GM10266 (cell line): ENCODE results near the gene EVPLL.
"Not testable (repeated sequence)": the region's sequence is repeated elsewhere in the genome, so short reads cannot be mapped to it uniquely, and the experiment has no call there.

Experiments used
- DNase-seq: peaks from one replicate; pipeline ENCODE4 v3.0.0; 2012; ENCODE audit errors: extremely low spot score
- TF ChIP-seq, protein P1 (sequence below): IDR thresholded peaks from 2 replicates; pipeline ENCODE4 v1.5.1; 2012; ENCODE audit warnings: mild to moderate bottlenecking, low read depth; ENCODE audit not compliant: control insufficient read depth, insufficient read depth; ENCODE audit errors: missing control alignments

The EVPLL gene

DNA sequence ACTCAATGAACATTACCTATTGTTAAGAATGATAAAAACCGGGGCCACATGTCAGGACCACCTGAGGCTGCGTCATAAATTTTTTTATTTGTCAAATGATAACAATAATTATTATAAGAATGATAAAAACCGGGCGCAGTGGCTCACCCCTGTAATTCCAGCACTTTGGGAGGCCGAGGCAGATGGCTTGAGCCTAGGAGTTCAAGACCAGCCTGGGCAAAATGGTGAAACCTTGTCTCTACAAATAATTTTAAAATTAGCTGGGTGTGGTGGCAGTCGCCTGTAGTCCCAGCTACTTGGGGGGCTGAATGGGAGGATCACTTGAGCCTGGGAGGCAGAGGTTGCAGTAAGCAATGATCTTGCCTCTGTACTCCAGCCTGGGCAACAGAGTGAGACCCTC, 13.4 kb upstream of the EVPLL start:
- TF ChIP-seq, protein P1, sequence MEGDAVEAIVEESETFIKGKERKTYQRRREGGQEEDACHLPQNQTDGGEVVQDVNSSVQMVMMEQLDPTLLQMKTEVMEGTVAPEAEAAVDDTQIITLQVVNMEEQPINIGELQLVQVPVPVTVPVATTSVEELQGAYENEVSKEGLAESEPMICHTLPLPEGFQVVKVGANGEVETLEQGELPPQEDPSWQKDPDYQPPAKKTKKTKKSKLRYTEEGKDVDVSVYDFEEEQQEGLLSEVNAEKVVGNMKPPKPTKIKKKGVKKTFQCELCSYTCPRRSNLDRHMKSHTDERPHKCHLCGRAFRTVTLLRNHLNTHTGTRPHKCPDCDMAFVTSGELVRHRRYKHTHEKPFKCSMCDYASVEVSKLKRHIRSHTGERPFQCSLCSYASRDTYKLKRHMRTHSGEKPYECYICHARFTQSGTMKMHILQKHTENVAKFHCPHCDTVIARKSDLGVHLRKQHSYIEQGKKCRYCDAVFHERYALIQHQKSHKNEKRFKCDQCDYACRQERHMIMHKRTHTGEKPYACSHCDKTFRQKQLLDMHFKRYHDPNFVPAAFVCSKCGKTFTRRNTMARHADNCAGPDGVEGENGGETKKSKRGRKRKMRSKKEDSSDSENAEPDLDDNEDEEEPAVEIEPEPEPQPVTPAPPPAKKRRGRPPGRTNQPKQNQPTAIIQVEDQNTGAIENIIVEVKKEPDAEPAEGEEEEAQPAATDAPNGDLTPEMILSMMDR, result no peak
- DNase-seq, result no peak

DNA sequence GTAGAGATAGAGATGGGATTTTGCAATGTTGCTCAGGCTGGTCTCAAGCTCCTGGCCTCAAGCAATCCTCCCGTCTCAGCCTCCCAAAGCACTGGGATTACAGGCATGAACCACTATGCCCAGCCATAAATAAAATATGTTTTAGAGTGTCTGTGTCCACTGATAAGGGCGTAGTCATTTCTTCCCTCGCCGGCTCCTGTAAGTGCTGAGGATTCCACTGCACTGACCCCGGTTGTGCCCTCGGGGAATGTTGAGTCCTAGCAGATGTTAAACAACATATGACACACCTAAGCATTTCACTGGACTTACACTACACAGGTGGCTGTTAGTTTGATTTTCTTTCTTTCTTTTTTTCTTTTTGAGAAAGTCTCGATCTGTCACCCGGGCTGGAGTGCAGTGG, 8.6 kb upstream of the EVPLL start:
- TF ChIP-seq, protein P1, result no peak
- DNase-seq, result no peak

DNA sequence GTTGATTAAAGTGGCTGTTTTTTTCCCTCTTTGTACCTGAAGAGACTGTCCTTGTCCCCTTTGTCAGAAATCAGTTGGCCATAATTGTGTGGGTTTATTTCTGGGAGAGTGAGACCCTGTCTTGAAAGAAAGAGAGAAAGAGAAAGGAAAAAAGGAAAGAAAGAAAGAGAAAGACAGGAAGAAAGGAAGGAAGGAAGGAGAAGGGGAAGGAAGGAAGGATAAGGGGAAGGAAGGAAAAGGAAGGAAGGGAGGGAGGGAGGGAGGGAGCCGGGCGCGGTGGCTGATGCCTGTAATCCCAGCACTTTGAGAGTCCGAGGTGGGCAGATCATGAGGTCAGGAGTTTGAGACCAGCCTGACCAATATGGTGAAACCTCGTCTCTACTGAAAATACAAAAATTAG, 6.8 kb upstream of the EVPLL start:
- TF ChIP-seq, protein P1, result no peak
- no peak for DNase-seq

DNA sequence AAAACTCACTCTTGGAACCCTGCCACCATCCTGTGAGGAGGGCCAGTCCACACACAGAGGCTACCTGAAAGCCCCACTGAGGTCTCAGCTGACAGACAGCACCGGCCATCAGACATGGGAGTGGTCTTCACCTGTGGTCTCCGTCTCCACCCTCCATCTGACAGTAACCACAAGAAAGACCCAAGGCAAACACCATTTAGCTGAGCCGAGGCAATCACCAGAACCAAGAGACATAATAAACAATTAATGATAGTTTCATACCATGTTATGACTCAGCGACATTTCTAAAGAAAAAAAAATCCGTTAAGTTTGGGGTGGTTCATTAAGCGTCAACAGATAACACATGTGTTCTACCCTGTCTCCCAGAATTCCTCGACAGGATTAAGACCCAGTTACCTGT, 6.1 kb upstream of the EVPLL start:
- TF ChIP-seq, protein P1, result no peak
- DNase-seq, result no peak

DNA sequence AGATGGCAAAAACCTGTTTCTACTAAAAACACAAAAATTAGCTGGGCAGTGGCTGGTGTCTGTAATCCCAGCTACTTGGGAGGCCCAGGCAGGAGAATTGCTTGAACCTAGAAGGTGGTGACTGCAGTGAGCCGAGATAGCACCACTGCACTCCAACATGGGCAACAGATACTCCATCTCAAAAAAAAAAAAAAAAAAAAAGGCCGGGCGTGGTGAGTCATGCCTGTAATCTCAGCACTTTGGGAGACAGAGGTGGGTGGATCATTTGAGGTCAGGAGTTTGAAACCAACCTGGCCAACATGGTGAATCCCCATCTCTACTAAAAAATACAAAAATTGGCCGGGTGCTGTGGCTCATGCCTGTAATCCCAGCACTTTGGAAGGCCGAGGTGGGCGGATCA, 4.4 kb upstream of the EVPLL start:
- DNase-seq, result not testable (repeated sequence)

DNA sequence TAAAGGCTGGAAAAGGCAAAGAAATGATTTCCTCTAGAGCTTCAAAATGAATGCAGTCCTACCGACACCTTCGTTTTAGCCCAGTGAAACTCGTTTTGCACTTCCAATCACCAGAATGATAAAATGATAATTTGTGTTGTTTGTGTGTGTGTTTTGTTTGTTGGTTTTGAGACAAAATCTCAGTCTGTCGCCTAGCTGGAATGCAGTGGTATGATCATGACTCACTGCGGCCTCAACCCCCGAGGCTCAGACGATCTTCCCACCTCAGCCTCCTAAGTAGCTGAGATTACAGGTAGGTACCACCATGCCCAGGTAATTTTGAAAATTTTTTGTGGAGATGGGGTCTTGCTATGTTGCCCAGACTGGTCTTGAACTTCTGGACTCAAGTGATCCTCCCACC, 3.4 kb upstream of the EVPLL start:
- TF ChIP-seq, protein P1, result no peak

DNA sequence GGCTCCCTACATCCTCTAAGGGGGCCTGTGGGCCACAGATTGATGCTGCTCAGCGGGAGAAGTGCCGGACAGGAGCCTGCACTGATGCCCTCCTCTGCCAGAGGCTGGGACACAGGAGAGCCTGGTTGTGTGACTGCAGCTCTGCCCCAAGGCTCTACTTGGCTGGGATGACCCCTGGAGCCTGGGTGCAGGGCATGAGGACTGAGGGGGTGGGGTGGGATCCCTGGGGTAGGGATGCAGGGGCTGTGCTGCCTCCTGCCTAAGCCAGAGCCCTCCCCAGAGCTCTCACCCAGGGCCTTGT, 577 bp downstream of the EVPLL start:
- TF ChIP-seq, protein P1, result no peak
- DNase-seq, result no peak

More for the DNA sequence above, 3.4 kb upstream of the EVPLL start:
- DNase-seq, result no peak

DNA sequence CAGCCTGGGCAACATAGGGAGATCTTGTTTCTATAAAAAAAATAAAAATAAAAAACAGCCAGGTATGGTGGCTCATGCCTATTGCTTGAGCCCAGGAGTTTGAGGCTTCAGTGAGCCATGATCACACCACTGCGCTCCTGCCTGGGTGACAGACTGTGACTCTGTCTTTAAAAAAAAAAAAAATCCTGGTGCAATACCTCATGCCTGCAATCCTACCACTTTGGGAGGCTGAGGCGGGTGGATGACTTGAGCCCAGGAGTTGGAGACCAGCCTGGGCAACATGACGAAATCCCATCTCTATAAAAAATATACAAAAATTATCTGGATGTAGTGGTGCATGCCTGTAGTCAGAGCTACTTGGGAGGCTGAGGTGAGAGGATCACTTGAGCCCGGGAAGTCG, 1.0 kb downstream of the EVPLL start:
- not testable (repeated sequence) for DNase-seq
